Endothelial cell of umbilical vein (primary cell): ENCODE results near the gene SPACA6. TPM values are rescaled to one million over a fixed set of nuclear protein-coding genes. Genes with fewer than 3 reads are reported as not detected.

ENCODE experiments used
- BruUV-seq: library from RNA; stranded (reverse); fragments of 400-500 nt; replicated peaks from 2 replicates; lab custom pipeline; 2021; lab: Mats Ljungman, UMichigan
- CTCF ChIA-PET: fragments of 300-600, 350-600 bp; sonication (Branson Sonifier 250); formaldehyde crosslinking; loops from one replicate; lab custom pipeline; 2021; ENCODE audit warnings: antibody characterized with exemption, inconsistent platforms; lab: Charles Lee
- POLR2A ChIA-PET: fragments of 300-600, 350-600 bp; sonication (Branson Sonifier 250); formaldehyde crosslinking; loops from one replicate; lab custom pipeline; 2021; ENCODE audit warnings: antibody characterized with exemption, inconsistent platforms; lab: Charles Lee
- DNase-seq: peaks from one replicate; pipeline ENCODE4 v3.0.0-alpha.2; 2011; ENCODE audit warnings: low read depth, low spot score
- FAIRE-seq: peaks from 2 replicates; lab custom pipeline; 2011; peaks lifted over from hg19 to GRCh38; lab: Jason Lieb, UNC
- H2AFZ ChIP-seq: 2 replicates; pipeline ENCODE4 v1.6.0; 2012; ENCODE audit warnings: low read depth, low read length, control low read depth, inconsistent platforms
- H3K27ac ChIP-seq: 2 replicates; pipeline ENCODE4 v1.5.1; 2011; ENCODE audit warnings: low read depth, mild to moderate bottlenecking, control low read depth, low read length, moderate library complexity; ENCODE audit not compliant: insufficient read depth
- H3K27me3 ChIP-seq, 2 experiments: 2 replicates each; pipeline versions ENCODE4 v1.6.0 to v1.6.1; 2011; ENCODE audit warnings: low read length in 2 of 2, mixed read lengths in 1 of 2; ENCODE audit not compliant: control insufficient read depth in 2 of 2, insufficient read depth in 2 of 2
- H3K36me3 ChIP-seq, 2 experiments: 2 replicates in 1 of 2; 3 replicates in 1 of 2; pipeline ENCODE4 v1.5.1; 2011; ENCODE audit warnings: low read length in 2 of 2, mild to moderate bottlenecking in 1 of 2, moderate library complexity in 1 of 2; ENCODE audit not compliant: control insufficient read depth in 2 of 2, insufficient read depth in 2 of 2; ENCODE audit errors: extremely low read depth in 1 of 2
- H3K4me1 ChIP-seq: 3 replicates; pipeline ENCODE4 v1.5.1; 2011; ENCODE audit warnings: mild to moderate bottlenecking, low read length; ENCODE audit not compliant: control insufficient read depth, insufficient read depth; ENCODE audit errors: extremely low read depth
- H3K4me2 ChIP-seq: 2 replicates; pipeline ENCODE4 v1.6.1; 2011; ENCODE audit warnings: low read length, control low read depth, mixed read lengths; ENCODE audit not compliant: insufficient read depth
- H3K4me3 ChIP-seq, 3 experiments: fragments of 200-600 bp in 1 of 3; sonication (generic), shearing (Covaris generic) in 1 of 3; replicated peaks in 1 of 3; 2 replicates each; pipeline ENCODE4 v1.5.1; 2011 to 2016; ENCODE audit warnings: control low read depth in 3 of 3, low read length in 3 of 3, mild to moderate bottlenecking in 2 of 3, inconsistent platforms in 1 of 3, low read depth in 1 of 3, moderate library complexity in 1 of 3; ENCODE audit not compliant: insufficient read depth in 1 of 3
- H3K79me2 ChIP-seq: 2 replicates; pipeline ENCODE4 v1.6.0; 2012; ENCODE audit warnings: low read length, inconsistent platforms; ENCODE audit not compliant: control insufficient read depth, insufficient read depth
- H3K9ac ChIP-seq: replicated peaks from 2 replicates; pipeline ENCODE3; 2011; ENCODE audit warnings: low read length, control low read depth; ENCODE audit not compliant: insufficient read depth; ENCODE audit errors: extremely low read depth
- H3K9me1 ChIP-seq: replicated peaks from 3 replicates; pipeline ENCODE4 v1.6.0; 2011; ENCODE audit warnings: mild to moderate bottlenecking, low read length; ENCODE audit not compliant: control insufficient read depth, insufficient read depth; ENCODE audit errors: extremely low read depth
- H3K9me3 ChIP-seq: replicated peaks from 2 replicates; pipeline ENCODE4 v1.5.1; 2012; ENCODE audit warnings: low read length, inconsistent platforms; ENCODE audit not compliant: control insufficient read depth, insufficient read depth
- H4K20me1 ChIP-seq: replicated peaks from 2 replicates; pipeline ENCODE3; 2011; ENCODE audit warnings: mild to moderate bottlenecking, low read length; ENCODE audit not compliant: control insufficient read depth, insufficient read depth; ENCODE audit errors: extremely low read depth
- CTCF ChIP-seq, 2 donors: IDR thresholded peaks; 1 replicate in 1 of 2; 2 replicates in 1 of 2; pipeline ENCODE4 v1.5.1; 2011; ENCODE audit warnings: low read length in 2 of 2, mild to moderate bottlenecking in 2 of 2, moderate library complexity in 2 of 2, control low read depth in 1 of 2, inconsistent platforms in 1 of 2, low read depth in 1 of 2; ENCODE audit not compliant: insufficient read depth in 1 of 2; ENCODE audit errors: extremely low read depth in 1 of 2
- EZH2 ChIP-seq: IDR thresholded peaks from 2 replicates; pipeline ENCODE4 v1.6.1; 2012; ENCODE audit warnings: borderline replicate concordance, low read depth, mild to moderate bottlenecking, moderate library complexity, low read length, inconsistent platforms; ENCODE audit not compliant: severe bottlenecking
- FOS ChIP-seq: IDR thresholded peaks from 2 replicates; pipeline ENCODE4 v1.6.1; 2011; ENCODE audit warnings: mild to moderate bottlenecking, low read length, moderate library complexity, borderline replicate concordance; ENCODE audit not compliant: insufficient read depth
- GATA2 ChIP-seq: IDR thresholded peaks from 2 replicates; pipeline ENCODE4 v1.7.0; 2011; ENCODE audit warnings: low read depth, mild to moderate bottlenecking, moderate library complexity, mixed read lengths, low read length; ENCODE audit not compliant: insufficient read length, insufficient read depth
- JUN ChIP-seq: IDR thresholded peaks from 2 replicates; pipeline ENCODE4 v1.6.1; 2011; ENCODE audit warnings: borderline replicate concordance, low read depth; ENCODE audit not compliant: insufficient read length, insufficient read depth
- MYC ChIP-seq: IDR thresholded peaks from one replicate; pipeline ENCODE4 v1.6.1; 2011; ENCODE audit warnings: mild to moderate bottlenecking, low read depth, low read length
- POLR2A ChIP-seq: IDR thresholded peaks from 2 replicates; pipeline ENCODE4 v1.6.1; 2012; ENCODE audit warnings: low read depth, mild to moderate bottlenecking, control low read depth, low read length
- POLR2AphosphoS5 ChIP-seq: IDR thresholded peaks from 2 replicates; pipeline ENCODE4 v1.6.1; 2012; ENCODE audit warnings: low read depth, mild to moderate bottlenecking, control low read depth, low read length, moderate library complexity; ENCODE audit not compliant: insufficient read depth
- dilution Hi-C: fragments of 300-500 bp; cut with MboI; formaldehyde crosslinking; loops from one replicate; pipeline ENCODE4 v1.15.0; 2019; ENCODE audit warnings: low sequenced_read_pairs; ENCODE audit not compliant: extremely low pct_ligation_motif_present
- intact Hi-C: fragments of 100-400 bp; cut with micrococcal nuclease; formaldehyde crosslinking; loops from one replicate; pipeline ENCODE4 v1.10.0; 2022
- polyA plus RNA-seq, 4 experiments: library from polyadenylated mRNA; depleted of rRNA in 3 of 4; stranded (reverse) in 3 of 4; unstranded in 1 of 4; fragments of >200 nt; gene quantifications; 2 replicates each; pipeline versions ENCODE4 v1.2.1 to v1.2.3, GENCODE V29; 2011 to 2012; ENCODE audit warnings: missing spikeins in 1 of 4
- total RNA-seq: library from RNA; stranded (reverse); gene quantifications from 2 replicates; pipeline ENCODE4 v1.2.3, GENCODE V29; 2021
- TF ChIP-seq, protein P1 (sequence below): IDR thresholded peaks from 2 replicates; pipeline ENCODE4 v1.6.1; 2011; ENCODE audit not compliant: insufficient read depth, insufficient read length

Gene SPACA6
- total and polyA plus RNA-seq, 2 donors (not counting 3 experiments of a cell fraction or from before 2014, with no cell fraction given), result 11.9 to 41.1 TPM

GRCh38 chr19:51696606-51697005 is 3.5 kb downstream of the SPACA6 start:
- Histone ChIP-seq H3K9me3 (no peaks in the 10 kb centered on the region), H3K79me2 (peaks cover 53% of the 10 kb centered on the region), H3K9me1 (no peaks in the 10 kb centered on the region), H4K20me1 (peaks cover 5% of the 10 kb centered on the region), H3K9ac (no peak overlapping the region), H3K27me3 (no peaks in the 10 kb centered on the region), H3K4me3 (no peak overlapping the region), H3K36me3 (peaks cover 20 to 49% of the 10 kb centered on the region in 2 experiments), H3K27ac (no peak overlapping the region), H3K4me1 (peaks cover 7% of the 10 kb centered on the region), H2AFZ (no peak overlapping the region), H3K4me2 (no peak overlapping the region)
- no TSS peak for BruUV-seq
- CTCF ChIA-PET, result no interaction called here
- intact Hi-C loops, result no loop called here
- POLR2A ChIA-PET, result no interaction called here
- no peak for DNase-seq
- dilution Hi-C loops, result no loop called here
- TF ChIP-seq EZH2 (no peak), CTCF (IDR thresholded peaks at IDR 0.05; ENCODE audit: extremely low read depth in 1 of 2, insufficient read depth in 1 of 2, low read depth in 1 of 2, low read length in 2 of 2) (no peak)
- TF ChIP-seq, protein P1, sequence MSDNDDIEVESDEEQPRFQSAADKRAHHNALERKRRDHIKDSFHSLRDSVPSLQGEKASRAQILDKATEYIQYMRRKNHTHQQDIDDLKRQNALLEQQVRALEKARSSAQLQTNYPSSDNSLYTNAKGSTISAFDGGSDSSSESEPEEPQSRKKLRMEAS, result no peak
- no peak for FAIRE-seq

GRCh38 chr19:51697169-51697776 is 4.1 kb downstream of the SPACA6 start:
- Histone ChIP-seq H4K20me1 (peaks cover 5% of the 10 kb centered on the region), H3K9me1 (no peaks in the 10 kb centered on the region), H3K36me3 (peaks cover 24 to 49% of the 10 kb centered on the region in 2 experiments), H3K9me3 (no peaks in the 10 kb centered on the region), H3K4me2 (no peak overlapping the region), H3K27ac (no peak overlapping the region), H3K4me3 (no peak overlapping the region), H3K4me1 (peaks cover under 1% of the 10 kb centered on the region), H3K9ac (no peak overlapping the region), H3K79me2 (peaks cover 47% of the 10 kb centered on the region), H3K27me3 (no peaks in the 10 kb centered on the region), H2AFZ (no peak overlapping the region)
- DNase-seq (no peak), FAIRE-seq (no peak)
- ChIA-PET POLR2A (interaction anchor here (0.5 kb wide), 1 partner anchor 12 kb away, joined by 6 read pairs; no protein-coding TSS in a partner anchor), CTCF (no interaction called here)
- dilution Hi-C loops, result no loop called here
- no TSS peak for BruUV-seq
- TF ChIP-seq EZH2 (no peak), JUN (no peak), MYC (no peak), POLR2A (no peak), GATA2 (no peak), POLR2AphosphoS5 (no peak), FOS (no peak), CTCF (IDR thresholded peaks at IDR 0.05; ENCODE audit: extremely low read depth in 1 of 2, insufficient read depth in 1 of 2, low read depth in 1 of 2, low read length in 2 of 2) (no peak)
- TF ChIP-seq, protein P1, result no peak
- intact Hi-C loops, result no loop called here
